GM15510 (cell line): ENCODE data around the gene SERPINA6.

ENCODE experiments used
- POLR2A ChIP-seq: IDR thresholded peaks from 3 replicates; pipeline ENCODE4 v1.6.1; 2011; ENCODE audit warnings: borderline replicate concordance; ENCODE audit not compliant: insufficient read length; ENCODE audit errors: extremely low read depth

Gene SERPINA6

DNA sequence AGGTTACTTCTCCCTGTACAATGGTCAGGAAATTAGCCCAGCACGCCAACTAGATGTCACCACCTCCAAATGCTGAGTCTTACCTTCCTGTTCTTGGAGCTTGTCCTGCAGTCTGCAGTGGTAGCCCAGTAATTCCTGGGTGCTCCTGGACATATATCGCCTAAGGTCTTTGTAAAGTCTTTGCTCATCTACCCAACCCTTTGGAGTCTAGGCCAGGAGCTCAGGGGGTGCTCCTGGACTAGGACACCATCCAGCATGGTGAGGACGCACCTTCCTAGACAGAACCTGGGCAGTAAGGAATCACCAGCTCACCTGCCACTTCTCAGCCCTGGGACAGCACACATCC lies 30.6 kb downstream of the SERPINA6 start:
- TF ChIP-seq POLR2A: no peak

DNA sequence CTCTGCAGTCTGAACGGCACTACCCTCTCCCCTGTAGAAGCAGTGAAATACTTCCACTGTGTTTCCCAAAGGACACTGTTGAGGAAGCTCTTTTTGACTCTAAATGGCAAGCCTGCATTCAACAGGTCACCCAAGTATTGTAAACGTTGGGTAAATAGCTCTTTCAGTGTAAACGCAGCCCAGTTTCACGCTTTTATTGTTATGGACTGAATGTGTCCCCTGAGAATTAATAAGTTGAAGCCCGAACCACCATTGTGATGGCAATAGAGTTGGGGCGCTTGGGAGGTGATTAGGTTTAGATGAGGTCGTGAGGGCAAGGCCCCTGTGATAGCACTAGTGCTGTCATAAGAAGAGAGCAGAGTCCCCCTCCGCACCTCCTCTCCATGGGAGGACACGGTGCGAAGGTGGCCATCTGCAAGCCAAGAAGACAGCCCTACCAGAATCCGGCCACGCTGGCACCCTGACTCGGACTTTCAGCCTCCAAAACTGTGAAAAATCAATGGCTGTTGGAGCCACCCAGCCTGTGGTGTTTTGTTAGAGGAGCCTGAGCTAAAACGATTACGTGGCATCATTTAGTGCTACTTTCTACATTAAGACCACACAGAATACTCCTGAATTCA lies 31.1 kb downstream of the SERPINA6 start:
- TF ChIP-seq POLR2A: no peak

DNA sequence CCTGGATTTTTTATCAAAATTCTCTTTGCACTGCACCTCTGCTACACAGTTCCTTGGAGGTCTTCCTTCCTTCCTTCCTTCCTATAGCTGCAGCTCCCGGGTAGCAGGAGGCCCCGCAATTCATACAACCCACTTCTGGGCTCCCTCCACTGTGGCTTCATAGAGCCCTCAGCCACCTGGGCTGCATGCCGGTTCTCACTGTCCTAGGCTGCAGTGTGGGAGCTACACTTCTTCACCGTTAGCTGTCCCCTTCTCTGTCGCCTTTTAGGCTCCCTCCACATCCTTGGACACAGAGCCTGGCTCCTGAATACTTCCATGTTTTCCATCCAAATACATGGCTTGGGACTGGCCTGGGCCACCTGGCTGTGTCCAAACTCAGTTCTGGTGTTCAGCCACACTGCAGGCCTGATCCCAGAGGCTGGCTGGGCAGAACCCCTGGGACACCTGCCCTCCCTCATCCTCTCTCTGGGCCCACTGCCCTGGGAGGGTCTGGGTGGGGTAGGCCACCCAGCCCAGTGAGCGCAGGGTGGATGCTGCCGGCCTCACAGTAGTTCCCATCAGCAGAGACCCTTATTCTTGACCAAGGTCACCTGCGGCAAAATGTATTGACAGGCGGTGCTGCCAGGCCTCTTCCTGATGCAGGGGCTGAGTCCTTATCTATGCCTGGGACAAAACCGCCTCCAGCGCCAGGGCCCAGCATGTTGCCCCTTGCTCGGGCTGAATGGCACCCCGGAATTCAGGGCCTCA lies 31.8 kb downstream of the SERPINA6 start:
- no peak for TF ChIP-seq POLR2A

DNA sequence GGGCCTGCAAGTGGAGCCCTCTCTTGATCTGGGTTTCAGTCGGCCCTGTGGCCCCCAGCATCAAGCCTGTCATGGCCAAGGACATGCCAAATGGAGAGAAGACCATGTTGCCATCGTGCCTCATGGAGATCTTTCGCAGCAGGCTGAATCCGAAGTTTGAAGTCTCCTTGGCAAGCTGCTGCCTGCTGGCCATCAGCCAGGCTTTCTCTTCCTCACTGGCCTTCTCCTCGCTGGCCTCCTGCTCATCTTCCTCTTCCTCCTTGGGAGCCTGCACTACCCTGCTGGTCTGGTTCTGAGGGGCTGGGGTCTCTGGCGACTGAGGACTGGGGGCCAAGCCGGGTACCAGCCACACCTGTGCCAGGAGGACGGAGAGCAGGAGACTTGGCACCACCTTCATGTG lies 32.9 kb downstream of the SERPINA6 start:
- TF ChIP-seq POLR2A: no peak

DNA sequence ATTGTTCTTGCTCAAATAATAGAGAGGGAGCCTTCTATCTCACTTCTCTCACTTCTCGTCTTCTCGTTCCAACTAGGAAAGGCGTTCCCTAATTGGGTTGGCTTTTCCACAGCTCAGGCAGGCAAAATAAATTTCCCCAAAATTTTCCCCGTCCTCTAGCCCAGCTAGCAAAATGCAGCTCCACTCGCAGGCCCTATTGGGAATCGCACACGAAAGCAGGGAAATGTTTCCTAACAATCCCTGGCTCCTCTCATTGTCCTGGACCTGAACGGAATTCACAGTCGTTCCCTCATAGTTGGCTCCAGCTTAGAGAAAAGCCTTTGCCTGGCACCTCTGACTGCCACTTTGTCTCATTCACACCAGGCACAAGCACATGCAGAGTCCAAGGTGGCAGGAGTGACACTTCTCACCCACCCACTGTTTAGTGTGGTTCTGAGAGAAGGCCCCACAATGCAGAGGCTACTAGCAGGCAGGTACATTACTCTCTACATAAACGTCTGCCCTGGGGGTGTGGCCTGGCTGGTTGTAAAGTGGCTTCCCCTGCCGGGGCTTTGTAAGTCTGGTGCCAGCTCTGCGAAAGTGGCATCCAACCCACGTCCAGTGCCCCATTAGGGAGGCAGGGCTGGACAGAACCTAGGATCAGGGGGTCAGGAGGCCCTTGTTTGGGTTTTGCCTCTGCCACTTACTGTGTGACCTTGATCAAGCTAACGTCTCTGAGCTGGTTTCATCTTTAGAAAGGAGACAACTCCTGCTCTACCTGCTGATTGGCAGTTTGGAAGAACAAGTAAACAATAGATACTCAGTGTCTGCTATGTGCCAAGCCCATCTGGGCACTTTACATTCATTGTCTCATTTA lies 34.3 kb downstream of the SERPINA6 start:
- TF ChIP-seq POLR2A: no peak

DNA sequence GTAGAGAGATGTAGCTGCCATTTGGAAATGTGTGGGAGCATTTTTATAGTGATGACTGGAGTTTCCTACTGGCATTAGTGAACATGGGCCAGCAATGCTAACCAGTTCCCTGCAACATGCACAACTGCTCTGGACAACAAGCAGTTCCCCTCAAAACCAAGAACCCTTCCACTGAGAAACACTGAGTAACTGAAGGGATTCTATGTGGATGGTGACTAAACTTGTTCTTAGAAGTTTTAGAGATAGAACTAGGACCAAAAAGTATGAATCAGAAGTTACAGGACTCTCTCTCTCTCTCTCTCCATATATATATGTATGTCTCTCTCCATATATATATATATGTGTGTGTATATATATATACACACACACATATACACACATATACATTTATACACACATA lies 38.0 kb downstream of the SERPINA6 start:
- no peak for TF ChIP-seq POLR2A

DNA sequence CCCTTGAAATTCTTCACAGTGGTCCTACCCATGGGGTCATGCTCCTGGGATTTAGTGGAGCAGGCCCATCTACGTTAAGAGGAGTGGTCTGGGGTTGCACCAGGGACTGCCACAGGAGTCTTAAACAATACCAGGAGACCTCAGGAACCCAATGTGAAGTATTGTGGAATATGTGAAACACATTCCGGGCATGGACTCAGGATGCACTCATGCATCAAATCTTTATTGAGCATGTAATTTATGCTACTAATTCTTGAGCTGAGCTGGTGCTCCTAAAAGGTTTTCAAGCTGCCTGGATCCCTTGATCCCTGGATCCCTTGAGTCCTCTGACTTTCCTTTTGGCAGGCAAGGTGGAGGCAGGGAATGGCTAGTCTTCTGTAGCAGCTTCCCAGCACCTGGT lies 38.9 kb downstream of the SERPINA6 start:
- no peak for TF ChIP-seq POLR2A

DNA sequence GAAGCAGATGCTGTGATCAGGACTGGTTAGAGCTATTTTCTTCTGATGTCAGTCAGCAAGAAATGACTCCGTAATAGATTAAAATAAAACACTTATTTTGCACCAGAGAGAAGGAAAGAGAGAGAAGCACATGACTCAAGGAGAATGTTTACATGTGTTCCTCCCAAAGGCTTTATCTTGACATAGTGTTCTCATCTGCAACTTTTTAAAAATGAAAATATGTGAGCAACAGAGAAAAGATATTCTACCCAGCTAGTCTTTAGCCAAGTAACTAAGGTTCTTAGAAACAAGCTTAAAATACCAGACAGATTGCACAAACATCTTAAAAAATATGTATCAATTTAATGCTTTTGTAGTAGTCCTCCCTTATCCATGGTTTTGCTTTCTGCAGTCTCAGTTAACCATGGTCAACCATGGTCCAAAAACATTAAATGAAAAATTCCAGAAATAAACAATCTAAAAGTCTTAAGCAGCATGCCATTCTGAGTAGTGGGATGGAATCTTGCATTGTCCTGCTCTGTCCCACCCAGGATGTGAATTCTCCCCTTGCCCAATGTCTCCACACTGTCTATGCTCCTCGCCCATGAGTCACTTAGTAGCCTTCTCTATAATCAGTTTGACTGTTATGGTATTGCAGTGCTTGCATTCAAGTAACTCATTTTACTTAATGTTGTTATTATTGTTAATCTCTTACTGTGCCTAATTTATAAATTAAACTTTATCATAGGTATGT lies 40.0 kb downstream of the SERPINA6 start:
- TF ChIP-seq POLR2A: no peak

DNA sequence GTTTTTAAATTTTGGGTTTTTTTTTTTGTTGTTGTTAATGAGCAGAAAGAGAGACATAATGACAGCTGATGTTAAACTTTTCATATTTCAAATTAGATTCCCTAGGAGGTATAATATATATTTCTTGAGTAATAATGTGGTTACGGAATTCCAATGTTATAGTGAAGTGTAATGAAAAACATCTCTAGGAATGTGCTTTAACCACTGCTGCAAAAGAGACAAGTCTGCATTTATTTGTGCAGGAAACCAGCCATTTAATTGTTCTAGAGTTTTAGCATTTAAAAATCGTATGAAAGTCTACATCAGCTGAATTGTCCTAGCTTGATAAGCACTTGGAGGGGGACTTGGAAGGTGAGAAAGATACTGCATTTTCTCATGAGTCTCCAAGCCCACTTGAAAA lies 44.4 kb downstream of the SERPINA6 start:
- TF ChIP-seq POLR2A: no peak

DNA sequence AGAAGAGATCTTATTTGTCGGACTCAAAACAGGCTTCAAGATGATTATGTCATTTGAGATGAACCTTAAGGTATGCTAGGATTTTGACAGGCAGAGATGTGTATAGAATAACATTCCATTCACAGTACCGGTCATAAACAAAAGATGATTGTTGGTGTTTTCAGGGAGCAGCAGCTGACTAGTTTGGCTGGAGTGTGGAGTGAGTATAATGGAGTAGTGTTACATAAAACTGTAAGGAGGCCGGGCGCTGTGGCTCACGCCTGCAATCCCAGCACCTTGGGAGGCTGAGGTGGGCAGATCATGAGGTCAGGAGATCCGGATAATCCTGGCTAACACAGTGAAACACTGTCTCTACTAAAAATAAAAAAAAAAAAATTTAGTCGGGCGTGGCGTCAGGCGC lies 54.0 kb downstream of the SERPINA6 start:
- no peak for TF ChIP-seq POLR2A

DNA sequence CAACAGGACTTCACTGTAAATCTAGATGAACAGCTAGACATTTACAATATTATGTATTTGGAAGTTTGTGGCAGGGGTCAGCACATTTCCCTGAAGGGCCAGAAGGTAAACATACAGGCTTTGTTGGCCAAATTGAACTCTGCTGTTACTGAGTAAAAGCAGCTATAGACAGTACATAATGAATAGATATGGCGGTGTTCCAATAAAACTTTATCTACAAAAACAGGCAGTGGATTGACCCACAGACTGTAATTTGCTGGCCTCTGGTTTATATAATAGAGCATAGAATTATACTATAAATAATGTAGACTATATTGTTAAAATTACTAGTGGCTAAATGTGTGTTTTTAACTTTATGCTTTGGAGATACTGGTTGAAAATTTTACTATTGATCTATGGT lies 55.8 kb downstream of the SERPINA6 start:
- TF ChIP-seq POLR2A: no peak
